HepG2 (cell line): ENCODE results near the gene BAZ1A. TPM values are rescaled to one million over a fixed set of nuclear protein-coding genes. Genes with fewer than 3 reads are reported as not detected.
A peak's percentile ranks its signal among the peaks of the same experiment; 100 is the strongest.

Source experiments
- CREB1 ChIP-seq, 2 experiments: fragments of 450-650 bp in 1 of 2; IDR thresholded peaks; 2 replicates each; pipeline ENCODE4 v1.6.1; 2016 to 2017; ENCODE audit warnings: control low read depth in 1 of 2, mild to moderate bottlenecking in 1 of 2, missing compliant biosample characterization in 1 of 2, missing genetic modification characterization in 1 of 2
- EP300 ChIP-seq, 3 experiments: sonication (generic) in 1 of 3; formaldehyde crosslinking in 1 of 3; IDR thresholded peaks; 2 replicates each; pipeline versions ENCODE4 v1.5.1 to v1.6.1; 2011 to 2020; ENCODE audit warnings: low read depth in 2 of 3, low read length in 2 of 3, borderline replicate concordance in 1 of 3, improper control_type of control experiment in 1 of 3, mild to moderate bottlenecking in 1 of 3, missing genetic modification reagents in 1 of 3, moderate library complexity in 1 of 3
- GMEB1 ChIP-seq: sonication (generic); formaldehyde crosslinking; IDR thresholded peaks from 2 replicates; pipeline ENCODE4 v1.5.1; 2020; ENCODE audit warnings: missing genetic modification reagents, mild to moderate bottlenecking, borderline replicate concordance
- HMGXB3 ChIP-seq: sonication (generic); formaldehyde crosslinking; IDR thresholded peaks from 2 replicates; pipeline ENCODE4 v1.4.0; 2020; ENCODE audit warnings: missing genetic modification reagents, borderline replicate concordance
- IRF2 ChIP-seq: IDR thresholded peaks from 2 replicates; pipeline ENCODE4 v1.6.1; 2018; ENCODE audit warnings: missing genetic modification reagents, missing compliant biosample characterization
- MEF2D ChIP-seq: sonication (generic); formaldehyde crosslinking; IDR thresholded peaks from 2 replicates; pipeline ENCODE4 v1.5.1; 2020; ENCODE audit warnings: mild to moderate bottlenecking, missing genetic modification reagents
- PCBP1 ChIP-seq: fragments of 200-400 bp; formaldehyde crosslinking; IDR thresholded peaks from 2 replicates; pipeline ENCODE4 v1.6.1; 2017; ENCODE audit warnings: mild to moderate bottlenecking, low read depth, low read length, borderline replicate concordance
- RBM39 ChIP-seq: fragments of 200-400 bp; formaldehyde crosslinking; IDR thresholded peaks from one replicate; pipeline ENCODE4 v1.6.1; 2018; ENCODE audit warnings: antibody characterized with exemption, mild to moderate bottlenecking, low read depth, low read length; ENCODE audit not compliant: poor library complexity, severe bottlenecking
- SAFB2 ChIP-seq: sonication (generic); formaldehyde crosslinking; IDR thresholded peaks from 2 replicates; pipeline ENCODE4 v1.5.1; 2020; ENCODE audit warnings: missing genetic modification reagents, low read depth, mild to moderate bottlenecking, borderline replicate concordance
- TSC22D2 ChIP-seq: sonication (generic); formaldehyde crosslinking; IDR thresholded peaks from 2 replicates; pipeline ENCODE4 v1.5.1; 2020; ENCODE audit warnings: missing genetic modification reagents, mild to moderate bottlenecking, borderline replicate concordance
- ZBTB49 ChIP-seq: sonication (generic); formaldehyde crosslinking; IDR thresholded peaks from 2 replicates; pipeline ENCODE4 v1.4.0; 2020; ENCODE audit warnings: missing genetic modification reagents, borderline replicate concordance
- ZNF33B ChIP-seq: sonication (generic); formaldehyde crosslinking; IDR thresholded peaks from 2 replicates; pipeline ENCODE4 v1.5.1; 2020; ENCODE audit warnings: mild to moderate bottlenecking, missing genetic modification reagents
- ZNF709 ChIP-seq: sonication (generic); formaldehyde crosslinking; IDR thresholded peaks from 2 replicates; pipeline ENCODE4 v1.5.0; 2020; ENCODE audit warnings: mild to moderate bottlenecking, missing genetic modification reagents
- polyA plus RNA-seq, 8 experiments: library from polyadenylated mRNA; depleted of rRNA in 3 of 8; stranded (reverse) in 7 of 8; unstranded in 1 of 8; fragments of >200 nt; fragmentation: Illumina TruSeq in 4 of 8; extraction: Trizol in 4 of 8; gene quantifications; 2 replicates each; pipeline versions ENCODE4 v1.2.1 to v1.2.3, GENCODE V29; 2011 to 2016; ENCODE audit warnings: low read depth in 4 of 8, missing spikeins in 1 of 8, mixed read lengths in 1 of 8; ENCODE audit not compliant: insufficient read depth in 1 of 8
- total RNA-seq, 5 experiments: library from RNA; depleted of rRNA; stranded (reverse); fragments of >200 nt; fragmentation: Illumina TruSeq; extraction: Trizol; gene quantifications; 2 replicates each; pipeline ENCODE4 v1.2.3, GENCODE V29; 2016; ENCODE audit warnings: low read depth in 1 of 5
- TF ChIP-seq, protein P1 (sequence below): sonication (generic); formaldehyde crosslinking; IDR thresholded peaks from 2 replicates; pipeline ENCODE4 v1.4.0; 2020; ENCODE audit warnings: missing genetic modification reagents
- TF ChIP-seq, protein P2 (sequence below): sonication (generic); formaldehyde crosslinking; IDR thresholded peaks from 2 replicates; pipeline ENCODE4 v1.8.0; 2023; ENCODE audit warnings: mild to moderate bottlenecking, missing genetic modification reagents

BAZ1A gene
- total and polyA plus RNA-seq, 2 of the 13 experiments (the other 11 are each of a cell fraction or from before 2014, with no cell fraction given), result 20.9 to 56.8 TPM

DNA sequence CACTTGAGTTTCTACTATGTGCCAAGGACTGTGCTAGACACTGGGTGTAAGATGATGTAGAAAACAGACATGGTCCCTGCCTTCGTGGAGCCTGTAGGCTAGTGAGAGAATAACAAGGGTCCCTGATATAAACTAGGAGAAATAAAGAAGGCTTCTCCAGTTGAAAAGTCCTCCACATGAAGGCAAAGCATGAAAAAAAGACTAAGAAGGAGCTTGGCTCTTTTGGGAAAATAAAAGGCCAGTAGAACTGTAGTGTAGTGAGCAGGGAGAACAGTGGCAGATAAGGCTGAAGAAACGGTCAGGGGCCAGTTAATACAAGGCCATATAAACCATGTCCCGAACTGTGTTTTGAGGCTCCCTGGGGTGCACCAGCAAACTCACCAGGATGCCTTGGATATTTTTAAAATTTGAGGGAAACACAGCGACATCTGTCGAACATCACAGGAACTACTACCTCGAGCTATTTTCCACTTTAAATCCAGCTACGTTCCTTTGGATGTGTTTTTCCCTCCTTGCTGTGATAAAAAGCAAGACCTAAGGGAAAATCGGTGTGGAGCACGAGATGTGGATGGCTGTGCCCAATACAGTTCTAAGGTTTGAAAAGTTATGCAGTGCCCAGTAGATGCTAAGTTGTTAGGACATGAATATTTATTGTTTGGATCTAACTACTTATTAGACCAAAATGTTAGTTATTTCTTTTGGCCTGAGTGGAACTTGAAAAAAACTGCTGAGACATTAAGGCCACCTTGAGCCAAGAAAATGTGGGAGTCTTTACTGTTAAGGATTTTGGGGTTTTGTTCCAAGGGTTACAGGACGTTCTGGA is 152.2 kb downstream of the BAZ1A start (continued):
- TF ChIP-seq GMEB1 (CRISPR knock-in tag) (no peak; the same call in 1 of the 2 replicates), SAFB2 (CRISPR knock-in tag) (no peak), PCBP1 (no peak), TSC22D2 (CRISPR knock-in tag) (peak; percentile 41; the same call in 1 of the 2 replicates), CREB1 (IDR thresholded peaks at IDR 0.05) (no peak), CREB1 (CRISPR knock-in tag; IDR thresholded peaks at IDR 0.05) (no peak), RBM39 (no peak), HMGXB3 (CRISPR knock-in tag) (0 out of 2 replicates have a peak, but pooled peaks have one; percentile 26), ZNF709 (CRISPR knock-in tag) (peak; percentile 42; the same call in 1 of the 2 replicates), MEF2D (CRISPR knock-in tag) (peak; percentile 52; the same call in 1 of the 2 replicates), ZNF33B (CRISPR knock-in tag) (peak; percentile 95), EP300 (IDR thresholded peaks at IDR 0.05; ENCODE audit: low read depth in 2 of 2, low read length in 2 of 2) (no peak), EP300 (CRISPR knock-in tag; IDR thresholded peaks at IDR 0.05; ENCODE audit: borderline replicate concordance) (no peak), ZBTB49 (CRISPR knock-in tag) (peak; percentile 70; the same call in 1 of the 2 replicates), IRF2 (peak; percentile 78; the same call in 1 of the 2 replicates)
- TF ChIP-seq, protein P1, sequence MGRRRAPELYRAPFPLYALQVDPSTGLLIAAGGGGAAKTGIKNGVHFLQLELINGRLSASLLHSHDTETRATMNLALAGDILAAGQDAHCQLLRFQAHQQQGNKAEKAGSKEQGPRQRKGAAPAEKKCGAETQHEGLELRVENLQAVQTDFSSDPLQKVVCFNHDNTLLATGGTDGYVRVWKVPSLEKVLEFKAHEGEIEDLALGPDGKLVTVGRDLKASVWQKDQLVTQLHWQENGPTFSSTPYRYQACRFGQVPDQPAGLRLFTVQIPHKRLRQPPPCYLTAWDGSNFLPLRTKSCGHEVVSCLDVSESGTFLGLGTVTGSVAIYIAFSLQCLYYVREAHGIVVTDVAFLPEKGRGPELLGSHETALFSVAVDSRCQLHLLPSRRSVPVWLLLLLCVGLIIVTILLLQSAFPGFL (CRISPR knock-in tag), result no peak
- TF ChIP-seq, protein P2, sequence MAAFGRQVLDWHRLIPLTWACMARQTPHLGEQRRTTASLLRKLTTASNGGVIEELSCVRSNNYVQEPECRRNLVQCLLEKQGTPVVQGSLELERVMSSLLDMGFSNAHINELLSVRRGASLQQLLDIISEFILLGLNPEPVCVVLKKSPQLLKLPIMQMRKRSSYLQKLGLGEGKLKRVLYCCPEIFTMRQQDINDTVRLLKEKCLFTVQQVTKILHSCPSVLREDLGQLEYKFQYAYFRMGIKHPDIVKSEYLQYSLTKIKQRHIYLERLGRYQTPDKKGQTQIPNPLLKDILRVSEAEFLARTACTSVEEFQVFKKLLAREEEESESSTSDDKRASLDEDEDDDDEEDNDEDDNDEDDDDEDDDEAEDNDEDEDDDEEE (CRISPR knock-in tag), result no peak
